IMR-90 (cell line): Measurements from ENCODE around the gene LRRC8B. TPM values are rescaled to one million over a fixed set of nuclear protein-coding genes. Genes with fewer than 3 reads are reported as not detected.

ENCODE experiments used
- ATAC-seq: fragments of 200-7000 bp; cut with Tn5 transposase; 2 replicates; pipeline ENCODE4 v1.9.1; 2020; ENCODE audit warnings: low read depth, mild to moderate bottlenecking, moderate library complexity
- BruUV-seq: library from RNA; stranded (reverse); fragments of 400-500 nt; replicated peaks from 2 replicates; lab custom pipeline; 2021; lab: Mats Ljungman, UMichigan
- CTCF ChIA-PET: fragments of 300-600 bp; formaldehyde crosslinking; extraction: SDS; loops from one replicate; lab custom pipeline; 2021; ENCODE audit warnings: antibody characterized with exemption; lab: Yijun Ruan, JAX
- POLR2A ChIA-PET: fragments of 300-600 bp; sonication (Branson Sonifier 250); formaldehyde crosslinking; loops from one replicate; lab custom pipeline; 2022; ENCODE audit warnings: antibody characterized with exemption; ENCODE audit not compliant: unreplicated experiment; lab: Charles Lee
- DNase-seq: peaks from one replicate; pipeline ENCODE4 v3.0.0; 2013
- H2AFZ ChIP-seq: replicated peaks from 2 replicates; pipeline ENCODE3; 2013; ENCODE audit warnings: low read length, mild to moderate bottlenecking; ENCODE audit not compliant: poor library complexity
- H2AK5ac ChIP-seq: 2 replicates; pipeline ENCODE4 v1.6.1; 2013; ENCODE audit warnings: low read depth, low read length, inconsistent platforms
- H2AK9ac ChIP-seq: replicated peaks from 2 replicates; pipeline ENCODE3; 2013; ENCODE audit warnings: mild to moderate bottlenecking, low read depth, low read length, moderate library complexity; ENCODE audit not compliant: poor library complexity
- H2BK120ac ChIP-seq: 2 replicates; pipeline ENCODE4 v1.6.1; 2013; ENCODE audit warnings: low read depth, low read length, inconsistent platforms
- H2BK15ac ChIP-seq: 3 replicates; pipeline ENCODE4 v1.6.1; 2013; ENCODE audit warnings: low read depth, low read length, inconsistent platforms
- H2BK20ac ChIP-seq: 2 replicates; pipeline ENCODE4 v1.6.1; 2013; ENCODE audit warnings: low read depth, mild to moderate bottlenecking, inconsistent platforms, low read length, moderate library complexity
- H2BK5ac ChIP-seq: 2 replicates; pipeline ENCODE4 v1.6.1; 2013; ENCODE audit warnings: mild to moderate bottlenecking, low read depth, low read length, inconsistent platforms; ENCODE audit not compliant: poor library complexity, severe bottlenecking
- H3K14ac ChIP-seq: replicated peaks from 2 replicates; pipeline ENCODE4 v1.6.1; 2013; ENCODE audit warnings: low read depth, low read length, inconsistent platforms
- H3K18ac ChIP-seq: 2 replicates; pipeline ENCODE4 v1.6.1; 2013; ENCODE audit warnings: low read depth, low read length, control low read depth
- H3K23ac ChIP-seq: 2 replicates; pipeline ENCODE4 v1.6.1; 2013; ENCODE audit warnings: low read depth, low read length, inconsistent platforms
- H3K27ac ChIP-seq: 2 replicates; pipeline ENCODE4 v1.5.1; 2013; ENCODE audit warnings: mild to moderate bottlenecking, control low read depth, low read length; ENCODE audit not compliant: insufficient read depth
- H3K27me3 ChIP-seq: 2 replicates; pipeline ENCODE4 v1.6.1; 2013; ENCODE audit warnings: low read length; ENCODE audit not compliant: control insufficient read depth, insufficient read depth
- H3K36me3 ChIP-seq: 2 replicates; pipeline ENCODE4 v1.6.1; 2013; ENCODE audit warnings: low read length, mixed read lengths; ENCODE audit not compliant: control insufficient read depth, insufficient read depth
- H3K4ac ChIP-seq: 2 replicates; pipeline ENCODE4 v1.6.1; 2013; ENCODE audit warnings: low read depth, low read length, inconsistent platforms
- H3K4me1 ChIP-seq: 2 replicates; pipeline ENCODE4 v1.6.1; 2013; ENCODE audit warnings: low read length, mixed read lengths; ENCODE audit not compliant: control insufficient read depth, insufficient read depth
- H3K4me2 ChIP-seq: 2 replicates; pipeline ENCODE4 v1.6.1; 2013; ENCODE audit warnings: low read depth, mild to moderate bottlenecking, control low read depth, low read length, moderate library complexity
- H3K4me3 ChIP-seq: 2 replicates; pipeline ENCODE4 v1.5.1; 2013; ENCODE audit warnings: low read depth, mild to moderate bottlenecking, control low read depth, low read length, moderate library complexity; ENCODE audit not compliant: insufficient read depth
- H3K56ac ChIP-seq: 2 replicates; pipeline ENCODE4 v1.6.1; 2013; ENCODE audit warnings: low read length, inconsistent platforms; ENCODE audit not compliant: insufficient read depth; ENCODE audit errors: extremely low read depth
- H3K79me1 ChIP-seq, 2 experiments: 2 replicates each; pipeline ENCODE4 v1.6.1; 2013; ENCODE audit warnings: low read length in 2 of 2, inconsistent platforms in 1 of 2, low read depth in 1 of 2
- H3K9ac ChIP-seq: 2 replicates; pipeline ENCODE4 v1.6.1; 2013; ENCODE audit warnings: low read depth, low read length, control low read depth
- H3K9me1 ChIP-seq: 2 replicates; pipeline ENCODE4 v1.6.1; 2013; ENCODE audit warnings: low read length, inconsistent platforms; ENCODE audit not compliant: insufficient read depth
- H3K9me3 ChIP-seq: 2 replicates; pipeline ENCODE4 v1.6.1; 2013; ENCODE audit warnings: low read length; ENCODE audit not compliant: control insufficient read depth, insufficient read depth
- H4K20me1 ChIP-seq: 2 replicates; pipeline ENCODE4 v1.6.1; 2013; ENCODE audit warnings: low read length, inconsistent platforms; ENCODE audit not compliant: insufficient read depth
- H4K5ac ChIP-seq: 2 replicates; pipeline ENCODE4 v1.6.1; 2013; ENCODE audit warnings: mild to moderate bottlenecking, low read depth, low read length, control low read depth
- H4K8ac ChIP-seq, 2 experiments: 2 replicates each; pipeline ENCODE4 v1.6.1; 2013; ENCODE audit warnings: low read depth in 2 of 2, low read length in 2 of 2, control low read depth in 1 of 2, inconsistent platforms in 1 of 2
- H4K91ac ChIP-seq: 2 replicates; pipeline ENCODE4 v1.6.1; 2013; ENCODE audit warnings: low read depth, low read length, inconsistent platforms; ENCODE audit not compliant: insufficient read depth
- BHLHE40 ChIP-seq: fragments of 150-350 bp; IDR thresholded peaks from 2 replicates; pipeline ENCODE4 v1.6.1; 2016; ENCODE audit warnings: mild to moderate bottlenecking, low read depth, low read length
- SMC3 ChIP-seq: fragments of 150-350 bp; IDR thresholded peaks from 2 replicates; pipeline ENCODE4 v1.6.1; 2016; ENCODE audit warnings: low read depth, mild to moderate bottlenecking, antibody characterized with exemption, low read length, moderate library complexity
- WGBS, 2 experiments: methylation state at CpG; one replicate each; pipeline versions ENCODE4 v1.1.5 to v1.1.7; 2013; ENCODE audit warnings: missing lambda C conversion rate in 2 of 2; ENCODE audit not compliant: insufficient read length in 1 of 2; ENCODE audit errors: extremely low coverage in 2 of 2; 5-methylcytosine and 5-hydroxymethylcytosine counted together
- dilution Hi-C: fragments of 300-500 bp; cut with HindIII; formaldehyde crosslinking; loops from one replicate; pipeline ENCODE4 v1.14.3; 2018; ENCODE audit warnings: low sequenced_read_pairs; ENCODE audit not compliant: unreplicated experiment
- in situ Hi-C: fragments of 300-500 bp; cut with MboI; formaldehyde crosslinking; loops from 3 replicates; pipeline ENCODE4 v1.14.3; 2019; ENCODE audit warnings: low sequenced_read_pairs, inconsistent platforms, mixed read lengths
- intact Hi-C: fragments of 100-400 bp; cut with micrococcal nuclease; formaldehyde crosslinking; loops from 2 replicates; pipeline ENCODE4 v1.10.0; 2022
- polyA plus RNA-seq, 3 experiments: library from polyadenylated mRNA; depleted of rRNA; stranded (reverse); fragments of >200 nt; gene quantifications; 2 replicates each; pipeline ENCODE4 v1.2.3, GENCODE V29; 2012; ENCODE audit warnings: low replicate concordance in 1 of 3
- total RNA-seq: library from RNA; depleted of rRNA; stranded (reverse); fragments of >200 nt; gene quantifications from 2 replicates; pipeline ENCODE4 v1.2.3, GENCODE V29; 2012

The LRRC8B gene
- total and polyA plus RNA-seq, 2 of the 4 experiments (the other 2 are of a cell fraction), result 0.74 to 1.8 TPM

GRCh38 chr1:89643577-89643976, 118.9 kb downstream of the LRRC8B start:
- Histone ChIP-seq H3K9me3 (no peaks in the 10 kb centered on the region), H2BK5ac (no peak overlapping the region), H3K27me3 (no peaks in the 10 kb centered on the region), H3K23ac (no peak overlapping the region), H3K4ac (no peak overlapping the region), H2AK9ac (no peak overlapping the region), H2BK15ac (no peak overlapping the region), H2AFZ (no peak overlapping the region), H3K4me3 (no peak overlapping the region), H4K91ac (no peak overlapping the region), H3K27ac (no peak overlapping the region), H4K8ac (no peak overlapping the region), H3K9me1 (peaks cover 3% of the 10 kb centered on the region; the same call in 1 of the 2 replicates), H3K36me3 (no peaks in the 10 kb centered on the region), H2AK5ac (no peak overlapping the region), H3K14ac (no peak overlapping the region), H2BK20ac (no peak overlapping the region), H3K18ac (no peak overlapping the region), H3K9ac (no peak overlapping the region), H4K20me1 (no peaks in the 10 kb centered on the region; the same call in none of the 2 replicates), H3K56ac (no peak overlapping the region), H2BK120ac (no peak overlapping the region), H3K4me2 (no peak overlapping the region), H3K79me1 (peaks cover 9 to 34% of the 10 kb centered on the region in 2 experiments), H4K5ac (no peak overlapping the region), H3K4me1 (no peaks in the 10 kb centered on the region; the same call in 1 of the 2 replicates)
- BruUV-seq, result no TSS peak
- TF ChIP-seq SMC3, result no peak
- TF ChIP-seq BHLHE40, result no peak
- in situ Hi-C loops (no loop called here), intact Hi-C loops (loop anchor here (10.0 kb wide), 1 partner anchor 1889 kb away; no protein-coding TSS in a partner anchor), dilution Hi-C loops (no loop called here)
- DNase-seq, result no peak
- no CpG with 5 or more reads among the region's 2 CpGs for WGBS, 2 experiments
- ATAC-seq, result no peak
- POLR2A ChIA-PET, result no interaction called here
- CTCF ChIA-PET, result no interaction called here
